WERI-Rb-1 (cell line): ENCODE data around the gene TMEM212.

Experiments used
- DNase-seq: peaks from one replicate; pipeline ENCODE4 v3.0.0-alpha.2; 2020
- H3K27ac ChIP-seq: fragments of 250-450 bp; sonication (Bioruptor Pico); 2 replicates; pipeline ENCODE4 v1.5.1; 2020; ENCODE audit warnings: mild to moderate bottlenecking, moderate library complexity
- H3K27me3 ChIP-seq: fragments of 250-450 bp; sonication (Bioruptor Pico); 2 replicates; pipeline ENCODE4 v1.5.1; 2021; ENCODE audit warnings: mild to moderate bottlenecking, low read depth, moderate library complexity; ENCODE audit not compliant: insufficient read depth, severe bottlenecking
- H3K36me3 ChIP-seq: fragments of 250-450 bp; sonication (Bioruptor Pico); 2 replicates; pipeline ENCODE4 v1.5.1; 2020; ENCODE audit warnings: mild to moderate bottlenecking, moderate library complexity
- H3K4me3 ChIP-seq: 2 replicates; pipeline ENCODE4 v1.5.1; 2011; ENCODE audit warnings: low read depth, mild to moderate bottlenecking, control low read depth, low read length
- H3K9me3 ChIP-seq: fragments of 250-450 bp; sonication (Bioruptor Pico); 2 replicates; pipeline ENCODE4 v1.5.1; 2021; ENCODE audit warnings: mild to moderate bottlenecking, moderate library complexity; ENCODE audit not compliant: severe bottlenecking
- TF ChIP-seq, protein P1 (sequence below): IDR thresholded peaks from 2 replicates; pipeline ENCODE4 v1.5.1; 2011; ENCODE audit warnings: low read depth, mild to moderate bottlenecking, control low read depth, inconsistent platforms, low read length

The TMEM212 gene

GRCh38 chr3:171906951-171907676 lies 64.0 kb downstream of the TMEM212 start:
- TF ChIP-seq, protein P1, sequence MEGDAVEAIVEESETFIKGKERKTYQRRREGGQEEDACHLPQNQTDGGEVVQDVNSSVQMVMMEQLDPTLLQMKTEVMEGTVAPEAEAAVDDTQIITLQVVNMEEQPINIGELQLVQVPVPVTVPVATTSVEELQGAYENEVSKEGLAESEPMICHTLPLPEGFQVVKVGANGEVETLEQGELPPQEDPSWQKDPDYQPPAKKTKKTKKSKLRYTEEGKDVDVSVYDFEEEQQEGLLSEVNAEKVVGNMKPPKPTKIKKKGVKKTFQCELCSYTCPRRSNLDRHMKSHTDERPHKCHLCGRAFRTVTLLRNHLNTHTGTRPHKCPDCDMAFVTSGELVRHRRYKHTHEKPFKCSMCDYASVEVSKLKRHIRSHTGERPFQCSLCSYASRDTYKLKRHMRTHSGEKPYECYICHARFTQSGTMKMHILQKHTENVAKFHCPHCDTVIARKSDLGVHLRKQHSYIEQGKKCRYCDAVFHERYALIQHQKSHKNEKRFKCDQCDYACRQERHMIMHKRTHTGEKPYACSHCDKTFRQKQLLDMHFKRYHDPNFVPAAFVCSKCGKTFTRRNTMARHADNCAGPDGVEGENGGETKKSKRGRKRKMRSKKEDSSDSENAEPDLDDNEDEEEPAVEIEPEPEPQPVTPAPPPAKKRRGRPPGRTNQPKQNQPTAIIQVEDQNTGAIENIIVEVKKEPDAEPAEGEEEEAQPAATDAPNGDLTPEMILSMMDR, result no peak
- no peaks in the 10 kb centered on the region for H3K27me3 ChIP-seq
- no peaks in the 10 kb centered on the region for H3K36me3 ChIP-seq
- no peak for DNase-seq
- no peak overlapping the region for H3K4me3 ChIP-seq
- H3K27ac ChIP-seq, result no peak overlapping the region
- no peaks in the 10 kb centered on the region for H3K9me3 ChIP-seq

DNA sequence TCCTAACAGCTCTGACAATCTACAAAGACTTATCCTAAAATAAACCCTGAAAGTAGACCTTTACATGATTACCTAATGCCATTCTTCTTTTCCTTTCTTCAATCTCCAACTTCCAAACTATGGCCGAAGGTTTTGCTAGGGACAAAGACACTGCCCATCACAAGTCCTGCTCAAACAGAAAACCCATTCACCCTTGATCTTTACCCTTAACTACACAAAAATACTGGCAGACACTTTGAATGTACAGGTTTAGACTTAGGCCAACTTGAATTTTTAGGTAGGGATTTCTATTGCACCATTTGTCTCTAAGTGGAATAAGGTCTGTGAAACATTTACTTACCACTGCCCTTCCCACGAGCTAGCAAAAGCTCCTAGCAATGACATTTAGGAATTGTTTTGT lies 64.6 kb downstream of the TMEM212 start:
- no peaks in the 10 kb centered on the region for H3K36me3 ChIP-seq
- no peaks in the 10 kb centered on the region for H3K27me3 ChIP-seq
- H3K4me3 ChIP-seq, result no peak overlapping the region
- no peak overlapping the region for H3K27ac ChIP-seq
- DNase-seq, result no peak
- TF ChIP-seq, protein P1, result no peak
- H3K9me3 ChIP-seq, result no peaks in the 10 kb centered on the region

GRCh38 chr3:171908731-171909130 lies 65.6 kb downstream of the TMEM212 start:
- DNase-seq, result no peak
- H3K9me3 ChIP-seq, result no peaks in the 10 kb centered on the region
- no peaks in the 10 kb centered on the region for H3K27me3 ChIP-seq
- no peak overlapping the region for H3K27ac ChIP-seq
- TF ChIP-seq, protein P1, result no peak
- H3K4me3 ChIP-seq, result no peak overlapping the region
- H3K36me3 ChIP-seq, result no peaks in the 10 kb centered on the region
